ENCODE data around the gene FAM151B.

Gene FAM151B

GRCh38 chr5:80590766-80591165 is 102.9 kb downstream of the FAM151B start:
- no peak for DNase-seq (ENCODE audit: low spot score)

GRCh38 chr5:80591352-80591751 is 103.5 kb downstream of the FAM151B start:
- no peak for DNase-seq (ENCODE audit: low spot score)

GRCh38 chr5:80592105-80592504 is 104.2 kb downstream of the FAM151B start:
- no peak for DNase-seq (ENCODE audit: low spot score)

Data from Ammon's horn (tissue), 1 donor.